ENCODE data around the gene NUDT4. TPM values are rescaled to one million over a fixed set of nuclear protein-coding genes. Genes with fewer than 3 reads are reported as not detected.

NUDT4 gene
- total and polyA plus RNA-seq, 9 of the 15 experiments (the other 6 are each of a cell fraction or from before 2014, with no cell fraction given), result 38.1 to 164 (median 99.2) TPM

GRCh38 chr12:93341409-93342049, 36.2 kb upstream of the NUDT4 start (continued):
- TF ChIP-seq TAL1 (IDR thresholded peaks at IDR 0.05) (peak; percentile 78), MCM7 (IDR thresholded peaks at IDR 0.05) (no peak), TCF3 (CRISPR knock-in tag; IDR thresholded peaks at IDR 0.05) (peak; percentile 81), NR2C1 (IDR thresholded peaks at IDR 0.05) (no peak), NR2C1 (tag; IDR thresholded peaks at IDR 0.05) (peak; percentile 35; the same call in 1 of the 2 replicates), ZMIZ1 (IDR thresholded peaks at IDR 0.05; ENCODE audit: low read depth in 2 of 2, low read length in 2 of 2) (no peak), ZBED1 (IDR thresholded peaks at IDR 0.05) (no peak), CEBPB (tag; IDR thresholded peaks at IDR 0.05) (no peak), AFF4 (CRISPR knock-in tag; IDR thresholded peaks at IDR 0.05) (0 out of 2 replicates have a peak, but pooled peaks have one; percentile 71), TRIM24 (IDR thresholded peaks at IDR 0.05) (peak; percentile 36 to 50; a peak in 1 of 4 replicates), CBX1 (IDR thresholded peaks at IDR 0.05; ENCODE audit: low read depth) (peak; percentile 72; the same call in 1 of the 2 replicates), DPF2 (IDR thresholded peaks at IDR 0.05) (0 out of 2 replicates have a peak, but pooled peaks have one; percentile 28), MTA2 (IDR thresholded peaks at IDR 0.05; ENCODE audit: low read depth) (peak; percentile 53), BMI1 (IDR thresholded peaks at IDR 0.05; ENCODE audit: low read length) (no peak), CHAMP1 (IDR thresholded peaks at IDR 0.05) (peak; percentile 74; the same call in 1 of the 2 replicates), ATF4 (CRISPR knock-in tag; IDR thresholded peaks at IDR 0.05) (no peak), FOXO4 (CRISPR knock-in tag; IDR thresholded peaks at IDR 0.05) (no peak)
